Testis (tissue), 2 donors: ENCODE measurements around the gene ERBIN.

Experiments used
- POLR2A ChIP-seq: fragments of 450-650 bp; IDR thresholded peaks from one replicate; pipeline ENCODE4 v1.6.1; 2017; ENCODE audit warnings: antibody characterized with exemption, mild to moderate bottlenecking, moderate library complexity
- TF ChIP-seq, protein P1 (sequence below), 3 experiments: fragments of 450-650 bp in 2 of 3; fragments of 200-600 bp in 1 of 3; sonication (generic) in 1 of 3; IDR thresholded peaks; one replicate each; pipeline ENCODE4 v1.5.1; 2016 to 2019; ENCODE audit warnings: antibody characterized with exemption in 3 of 3, mild to moderate bottlenecking in 2 of 3, moderate library complexity in 1 of 3

DNA sequence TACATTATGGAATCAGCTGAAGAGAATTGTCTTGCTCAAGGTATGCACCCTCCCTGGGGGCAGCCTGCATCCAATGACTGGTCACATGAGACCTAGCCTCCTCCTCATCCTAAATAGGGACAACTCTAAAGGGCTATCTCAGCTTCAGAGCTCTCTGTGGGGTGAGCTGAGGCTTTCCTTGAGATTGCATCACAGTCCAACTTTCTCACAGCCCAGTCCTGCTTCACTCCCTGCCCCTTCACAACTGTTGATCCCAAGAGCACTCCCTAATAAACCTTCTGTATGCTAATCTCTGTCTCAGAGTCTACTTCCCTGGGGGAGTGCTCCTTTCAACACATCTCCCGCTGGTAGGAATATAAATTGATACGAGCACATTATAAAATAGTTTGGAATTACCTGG is 44.1 kb upstream of the ERBIN start:
- TF ChIP-seq, protein P1, sequence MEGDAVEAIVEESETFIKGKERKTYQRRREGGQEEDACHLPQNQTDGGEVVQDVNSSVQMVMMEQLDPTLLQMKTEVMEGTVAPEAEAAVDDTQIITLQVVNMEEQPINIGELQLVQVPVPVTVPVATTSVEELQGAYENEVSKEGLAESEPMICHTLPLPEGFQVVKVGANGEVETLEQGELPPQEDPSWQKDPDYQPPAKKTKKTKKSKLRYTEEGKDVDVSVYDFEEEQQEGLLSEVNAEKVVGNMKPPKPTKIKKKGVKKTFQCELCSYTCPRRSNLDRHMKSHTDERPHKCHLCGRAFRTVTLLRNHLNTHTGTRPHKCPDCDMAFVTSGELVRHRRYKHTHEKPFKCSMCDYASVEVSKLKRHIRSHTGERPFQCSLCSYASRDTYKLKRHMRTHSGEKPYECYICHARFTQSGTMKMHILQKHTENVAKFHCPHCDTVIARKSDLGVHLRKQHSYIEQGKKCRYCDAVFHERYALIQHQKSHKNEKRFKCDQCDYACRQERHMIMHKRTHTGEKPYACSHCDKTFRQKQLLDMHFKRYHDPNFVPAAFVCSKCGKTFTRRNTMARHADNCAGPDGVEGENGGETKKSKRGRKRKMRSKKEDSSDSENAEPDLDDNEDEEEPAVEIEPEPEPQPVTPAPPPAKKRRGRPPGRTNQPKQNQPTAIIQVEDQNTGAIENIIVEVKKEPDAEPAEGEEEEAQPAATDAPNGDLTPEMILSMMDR (IDR thresholded peaks at IDR 0.05), result no peak
- no peak for TF ChIP-seq POLR2A
